Endothelial cell of umbilical vein (primary cell): ENCODE data around the gene RXFP1. TPM values are rescaled to one million over a fixed set of nuclear protein-coding genes. Genes with fewer than 3 reads are reported as not detected.

Experiments used
- BruUV-seq: library from RNA; stranded (reverse); fragments of 400-500 nt; replicated peaks from 2 replicates; lab custom pipeline; 2021; lab: Mats Ljungman, UMichigan
- CTCF ChIA-PET: fragments of 300-600, 350-600 bp; sonication (Branson Sonifier 250); formaldehyde crosslinking; loops from one replicate; lab custom pipeline; 2021; ENCODE audit warnings: antibody characterized with exemption, inconsistent platforms; lab: Charles Lee
- POLR2A ChIA-PET: fragments of 300-600, 350-600 bp; sonication (Branson Sonifier 250); formaldehyde crosslinking; loops from one replicate; lab custom pipeline; 2021; ENCODE audit warnings: antibody characterized with exemption, inconsistent platforms; lab: Charles Lee
- DNase-seq: peaks from one replicate; pipeline ENCODE4 v3.0.0-alpha.2; 2011; ENCODE audit warnings: low read depth, low spot score
- FAIRE-seq: peaks from 2 replicates; lab custom pipeline; 2011; peaks lifted over from hg19 to GRCh38; lab: Jason Lieb, UNC
- H2AFZ ChIP-seq: 2 replicates; pipeline ENCODE4 v1.6.0; 2012; ENCODE audit warnings: low read depth, low read length, control low read depth, inconsistent platforms
- H3K27ac ChIP-seq: 2 replicates; pipeline ENCODE4 v1.5.1; 2011; ENCODE audit warnings: low read depth, mild to moderate bottlenecking, control low read depth, low read length, moderate library complexity; ENCODE audit not compliant: insufficient read depth
- H3K27me3 ChIP-seq, 2 experiments: 2 replicates each; pipeline versions ENCODE4 v1.6.0 to v1.6.1; 2011; ENCODE audit warnings: low read length in 2 of 2, mixed read lengths in 1 of 2; ENCODE audit not compliant: control insufficient read depth in 2 of 2, insufficient read depth in 2 of 2
- H3K36me3 ChIP-seq, 2 experiments: 2 replicates in 1 of 2; 3 replicates in 1 of 2; pipeline ENCODE4 v1.5.1; 2011; ENCODE audit warnings: low read length in 2 of 2, mild to moderate bottlenecking in 1 of 2, moderate library complexity in 1 of 2; ENCODE audit not compliant: control insufficient read depth in 2 of 2, insufficient read depth in 2 of 2; ENCODE audit errors: extremely low read depth in 1 of 2
- H3K4me1 ChIP-seq: 3 replicates; pipeline ENCODE4 v1.5.1; 2011; ENCODE audit warnings: mild to moderate bottlenecking, low read length; ENCODE audit not compliant: control insufficient read depth, insufficient read depth; ENCODE audit errors: extremely low read depth
- H3K4me2 ChIP-seq: 2 replicates; pipeline ENCODE4 v1.6.1; 2011; ENCODE audit warnings: low read length, control low read depth, mixed read lengths; ENCODE audit not compliant: insufficient read depth
- H3K4me3 ChIP-seq, 3 experiments: fragments of 200-600 bp in 1 of 3; sonication (generic), shearing (Covaris generic) in 1 of 3; replicated peaks in 1 of 3; 2 replicates each; pipeline ENCODE4 v1.5.1; 2011 to 2016; ENCODE audit warnings: control low read depth in 3 of 3, low read length in 3 of 3, mild to moderate bottlenecking in 2 of 3, inconsistent platforms in 1 of 3, low read depth in 1 of 3, moderate library complexity in 1 of 3; ENCODE audit not compliant: insufficient read depth in 1 of 3
- H3K79me2 ChIP-seq: 2 replicates; pipeline ENCODE4 v1.6.0; 2012; ENCODE audit warnings: low read length, inconsistent platforms; ENCODE audit not compliant: control insufficient read depth, insufficient read depth
- H3K9ac ChIP-seq: replicated peaks from 2 replicates; pipeline ENCODE3; 2011; ENCODE audit warnings: low read length, control low read depth; ENCODE audit not compliant: insufficient read depth; ENCODE audit errors: extremely low read depth
- H3K9me1 ChIP-seq: replicated peaks from 3 replicates; pipeline ENCODE4 v1.6.0; 2011; ENCODE audit warnings: mild to moderate bottlenecking, low read length; ENCODE audit not compliant: control insufficient read depth, insufficient read depth; ENCODE audit errors: extremely low read depth
- H3K9me3 ChIP-seq: replicated peaks from 2 replicates; pipeline ENCODE4 v1.5.1; 2012; ENCODE audit warnings: low read length, inconsistent platforms; ENCODE audit not compliant: control insufficient read depth, insufficient read depth
- H4K20me1 ChIP-seq: replicated peaks from 2 replicates; pipeline ENCODE3; 2011; ENCODE audit warnings: mild to moderate bottlenecking, low read length; ENCODE audit not compliant: control insufficient read depth, insufficient read depth; ENCODE audit errors: extremely low read depth
- CTCF ChIP-seq, 2 donors: IDR thresholded peaks; 1 replicate in 1 of 2; 2 replicates in 1 of 2; pipeline ENCODE4 v1.5.1; 2011; ENCODE audit warnings: low read length in 2 of 2, mild to moderate bottlenecking in 2 of 2, moderate library complexity in 2 of 2, control low read depth in 1 of 2, inconsistent platforms in 1 of 2, low read depth in 1 of 2; ENCODE audit not compliant: insufficient read depth in 1 of 2; ENCODE audit errors: extremely low read depth in 1 of 2
- EZH2 ChIP-seq: IDR thresholded peaks from 2 replicates; pipeline ENCODE4 v1.6.1; 2012; ENCODE audit warnings: borderline replicate concordance, low read depth, mild to moderate bottlenecking, moderate library complexity, low read length, inconsistent platforms; ENCODE audit not compliant: severe bottlenecking
- FOS ChIP-seq: IDR thresholded peaks from 2 replicates; pipeline ENCODE4 v1.6.1; 2011; ENCODE audit warnings: mild to moderate bottlenecking, low read length, moderate library complexity, borderline replicate concordance; ENCODE audit not compliant: insufficient read depth
- GATA2 ChIP-seq: IDR thresholded peaks from 2 replicates; pipeline ENCODE4 v1.7.0; 2011; ENCODE audit warnings: low read depth, mild to moderate bottlenecking, moderate library complexity, mixed read lengths, low read length; ENCODE audit not compliant: insufficient read length, insufficient read depth
- JUN ChIP-seq: IDR thresholded peaks from 2 replicates; pipeline ENCODE4 v1.6.1; 2011; ENCODE audit warnings: borderline replicate concordance, low read depth; ENCODE audit not compliant: insufficient read length, insufficient read depth
- MAX ChIP-seq: IDR thresholded peaks from 2 replicates; pipeline ENCODE4 v1.6.1; 2011; ENCODE audit not compliant: insufficient read depth, insufficient read length
- MYC ChIP-seq: IDR thresholded peaks from one replicate; pipeline ENCODE4 v1.6.1; 2011; ENCODE audit warnings: mild to moderate bottlenecking, low read depth, low read length
- POLR2A ChIP-seq: IDR thresholded peaks from 2 replicates; pipeline ENCODE4 v1.6.1; 2012; ENCODE audit warnings: low read depth, mild to moderate bottlenecking, control low read depth, low read length
- POLR2AphosphoS5 ChIP-seq: IDR thresholded peaks from 2 replicates; pipeline ENCODE4 v1.6.1; 2012; ENCODE audit warnings: low read depth, mild to moderate bottlenecking, control low read depth, low read length, moderate library complexity; ENCODE audit not compliant: insufficient read depth
- dilution Hi-C: fragments of 300-500 bp; cut with MboI; formaldehyde crosslinking; loops from one replicate; pipeline ENCODE4 v1.15.0; 2019; ENCODE audit warnings: low sequenced_read_pairs; ENCODE audit not compliant: extremely low pct_ligation_motif_present
- intact Hi-C: fragments of 100-400 bp; cut with micrococcal nuclease; formaldehyde crosslinking; loops from one replicate; pipeline ENCODE4 v1.10.0; 2022
- polyA plus RNA-seq, 4 experiments: library from polyadenylated mRNA; depleted of rRNA in 3 of 4; stranded (reverse) in 3 of 4; unstranded in 1 of 4; fragments of >200 nt; gene quantifications; 2 replicates each; pipeline versions ENCODE4 v1.2.1 to v1.2.3, GENCODE V29; 2011 to 2012; ENCODE audit warnings: missing spikeins in 1 of 4
- total RNA-seq: library from RNA; stranded (reverse); gene quantifications from 2 replicates; pipeline ENCODE4 v1.2.3, GENCODE V29; 2021

RXFP1 gene
- total and polyA plus RNA-seq, 2 donors (not counting 3 experiments of a cell fraction or from before 2014, with no cell fraction given), result not detected

GRCh38 chr4:158572608-158573007, 50.9 kb downstream of the RXFP1 start:
- DNase-seq (no peak), FAIRE-seq (no peak)
- ChIA-PET CTCF (interaction anchor here (0.8 kb wide), 1 partner anchor 77 kb away, joined by 3 read pairs; no protein-coding TSS in a partner anchor), POLR2A (no interaction called here)
- no peaks in the 10 kb centered on the region for H3K9me3 ChIP-seq
- intact Hi-C loops, result no loop called here
- no peaks in the 10 kb centered on the region for H3K9me1 ChIP-seq
- H3K79me2 ChIP-seq, result no peaks in the 10 kb centered on the region
- H3K27me3 ChIP-seq, result no peaks in the 10 kb centered on the region
- no peak overlapping the region for H2AFZ ChIP-seq
- TF ChIP-seq MAX, result no peak
- no peak for TF ChIP-seq MYC
- TF ChIP-seq CTCF (IDR thresholded peaks at IDR 0.05; ENCODE audit: extremely low read depth in 1 of 2, insufficient read depth in 1 of 2, low read depth in 1 of 2, low read length in 2 of 2), result no peak
- TF ChIP-seq FOS, result no peak
- TF ChIP-seq POLR2AphosphoS5, result no peak
- no peak for TF ChIP-seq GATA2
- TF ChIP-seq JUN, result no peak
- no peak for TF ChIP-seq POLR2A
- no peak for TF ChIP-seq EZH2
- H3K9ac ChIP-seq, result no peak overlapping the region
- H4K20me1 ChIP-seq, result no peaks in the 10 kb centered on the region
- H3K36me3 ChIP-seq, result no peaks in the 10 kb centered on the region
- H3K4me1 ChIP-seq, result no peaks in the 10 kb centered on the region
- dilution Hi-C loops, result no loop called here
- BruUV-seq, result no TSS peak
- no peak overlapping the region for H3K4me2 ChIP-seq
- H3K27ac ChIP-seq, result no peak overlapping the region
- H3K4me3 ChIP-seq, result no peak overlapping the region
